ENCODE measurements around the gene SARM1.

GRCh38 chr17:28341516-28341915 is 30.0 kb upstream of the SARM1 start:
- no peak for TF ChIP-seq PATZ1 (CRISPR knock-in tag; IDR thresholded peaks at IDR 0.05; ENCODE audit: borderline replicate concordance)
- no peak for TF ChIP-seq ISL1 (CRISPR knock-in tag; IDR thresholded peaks at IDR 0.05)
- no peak for TF ChIP-seq TOX (CRISPR knock-in tag; IDR thresholded peaks at IDR 0.05; ENCODE audit: borderline replicate concordance)
- no peak for TF ChIP-seq OSR1 (CRISPR knock-in tag; IDR thresholded peaks at IDR 0.05)
- no peak for TF ChIP-seq ZNF70 (CRISPR knock-in tag; IDR thresholded peaks at IDR 0.05)
- TF ChIP-seq ESRRG (CRISPR knock-in tag; IDR thresholded peaks at IDR 0.05): no peak
- TF ChIP-seq BACH2 (CRISPR knock-in tag; IDR thresholded peaks at IDR 0.05; ENCODE audit: borderline replicate concordance): no peak
- no peak for TF ChIP-seq RARB (CRISPR knock-in tag; IDR thresholded peaks at IDR 0.05)
- TF ChIP-seq, protein P1, sequence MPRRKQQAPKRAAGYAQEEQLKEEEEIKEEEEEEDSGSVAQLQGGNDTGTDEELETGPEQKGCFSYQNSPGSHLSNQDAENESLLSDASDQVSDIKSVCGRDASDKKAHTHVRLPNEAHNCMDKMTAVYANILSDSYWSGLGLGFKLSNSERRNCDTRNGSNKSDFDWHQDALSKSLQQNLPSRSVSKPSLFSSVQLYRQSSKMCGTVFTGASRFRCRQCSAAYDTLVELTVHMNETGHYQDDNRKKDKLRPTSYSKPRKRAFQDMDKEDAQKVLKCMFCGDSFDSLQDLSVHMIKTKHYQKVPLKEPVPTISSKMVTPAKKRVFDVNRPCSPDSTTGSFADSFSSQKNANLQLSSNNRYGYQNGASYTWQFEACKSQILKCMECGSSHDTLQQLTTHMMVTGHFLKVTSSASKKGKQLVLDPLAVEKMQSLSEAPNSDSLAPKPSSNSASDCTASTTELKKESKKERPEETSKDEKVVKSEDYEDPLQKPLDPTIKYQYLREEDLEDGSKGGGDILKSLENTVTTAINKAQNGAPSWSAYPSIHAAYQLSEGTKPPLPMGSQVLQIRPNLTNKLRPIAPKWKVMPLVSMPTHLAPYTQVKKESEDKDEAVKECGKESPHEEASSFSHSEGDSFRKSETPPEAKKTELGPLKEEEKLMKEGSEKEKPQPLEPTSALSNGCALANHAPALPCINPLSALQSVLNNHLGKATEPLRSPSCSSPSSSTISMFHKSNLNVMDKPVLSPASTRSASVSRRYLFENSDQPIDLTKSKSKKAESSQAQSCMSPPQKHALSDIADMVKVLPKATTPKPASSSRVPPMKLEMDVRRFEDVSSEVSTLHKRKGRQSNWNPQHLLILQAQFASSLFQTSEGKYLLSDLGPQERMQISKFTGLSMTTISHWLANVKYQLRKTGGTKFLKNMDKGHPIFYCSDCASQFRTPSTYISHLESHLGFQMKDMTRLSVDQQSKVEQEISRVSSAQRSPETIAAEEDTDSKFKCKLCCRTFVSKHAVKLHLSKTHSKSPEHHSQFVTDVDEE (CRISPR knock-in tag; IDR thresholded peaks at IDR 0.05): no peak
- TF ChIP-seq ARNTL (CRISPR knock-in tag; IDR thresholded peaks at IDR 0.05; ENCODE audit: borderline replicate concordance, low read depth): no peak
- no peak for TF ChIP-seq ZFP3 (CRISPR knock-in tag; IDR thresholded peaks at IDR 0.05)
- TF ChIP-seq CREB5 (CRISPR knock-in tag; IDR thresholded peaks at IDR 0.05; ENCODE audit: low read depth): no peak

Data from SK-N-SH treated with all-trans-retinoic acid at 6 μM for 48 hours (cell line).